GM18951 (cell line): ENCODE measurements around the gene EIF4E2.
"Not testable (repeated sequence)": the region's sequence is repeated elsewhere in the genome, so short reads cannot be mapped to it uniquely, and the experiment has no call there.

ENCODE experiments used
- POLR2A ChIP-seq: IDR thresholded peaks from 4 replicates; pipeline ENCODE4 v1.6.1; 2011; ENCODE audit warnings: mild to moderate bottlenecking; ENCODE audit not compliant: insufficient read length, insufficient read depth; ENCODE audit errors: extremely low read depth
- in situ Hi-C: fragments of 300-500 bp; cut with MboI; formaldehyde crosslinking; loops from one replicate; pipeline ENCODE4 v1.12.0; 2022; ENCODE audit warnings: low sequenced_read_pairs, mixed read lengths, inconsistent platforms; ENCODE audit not compliant: unreplicated experiment

Gene EIF4E2

GRCh38 chr2:232545511-232546375 is 4.7 kb upstream of the EIF4E2 start:
- no peak for TF ChIP-seq POLR2A
- in situ Hi-C loops, result no loop called here

- no peak for TF ChIP-seq POLR2A
- in situ Hi-C loops, result no loop called here
Observed at GRCh38 chr2:232547991-232548390, 2.5 kb upstream of the EIF4E2 start.

GRCh38 chr2:232549655-232550353 is 685 bp upstream of the EIF4E2 start:
- in situ Hi-C loops, result no loop called here
- no peak for TF ChIP-seq POLR2A

GRCh38 chr2:232551250-232551638 is 755 bp downstream of the EIF4E2 start:
- TF ChIP-seq POLR2A, result no peak
- in situ Hi-C loops, result no loop called here

GRCh38 chr2:232551776-232552175 is 1.3 kb downstream of the EIF4E2 start:
- no peak for TF ChIP-seq POLR2A
- in situ Hi-C loops, result no loop called here

GRCh38 chr2:232556426-232556825 is 5.9 kb downstream of the EIF4E2 start:
- in situ Hi-C loops, result no loop called here
- no peak for TF ChIP-seq POLR2A

- in situ Hi-C loops, result no loop called here
- TF ChIP-seq POLR2A, result no peak
Observed at GRCh38 chr2:232562515-232563151, 12.1 kb downstream of the EIF4E2 start.

- in situ Hi-C loops, result no loop called here
- no peak for TF ChIP-seq POLR2A
Observed at GRCh38 chr2:232563580-232563979, 13.1 kb downstream of the EIF4E2 start.

DNA sequence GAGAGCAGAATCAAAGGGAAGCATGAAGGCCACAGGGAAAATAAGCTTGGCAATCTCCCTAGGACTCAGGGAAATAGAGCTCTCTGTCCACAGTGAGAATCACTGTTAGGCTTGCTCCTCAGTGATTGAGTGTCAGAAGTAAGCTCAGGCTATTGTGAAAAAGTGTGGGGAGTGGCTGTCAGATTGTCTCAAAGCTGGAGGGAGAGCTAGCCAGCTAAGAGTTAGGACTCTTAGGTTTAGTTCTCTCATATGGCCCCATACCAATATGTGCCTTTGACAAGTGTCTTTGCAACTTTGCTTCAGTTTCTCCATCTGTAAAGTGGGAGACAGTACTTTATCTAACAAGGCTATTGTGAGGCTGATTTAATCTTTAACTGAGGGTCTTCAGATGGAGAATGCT is 17.2 kb downstream of the EIF4E2 start:
- in situ Hi-C loops, result no loop called here
- no peak for TF ChIP-seq POLR2A

- in situ Hi-C loops, result no loop called here
- no peak for TF ChIP-seq POLR2A
Observed at GRCh38 chr2:232568161-232568560, 17.7 kb downstream of the EIF4E2 start.

GRCh38 chr2:232569541-232569940 is 19.1 kb downstream of the EIF4E2 start:
- no peak for TF ChIP-seq POLR2A
- in situ Hi-C loops, result no loop called here

DNA sequence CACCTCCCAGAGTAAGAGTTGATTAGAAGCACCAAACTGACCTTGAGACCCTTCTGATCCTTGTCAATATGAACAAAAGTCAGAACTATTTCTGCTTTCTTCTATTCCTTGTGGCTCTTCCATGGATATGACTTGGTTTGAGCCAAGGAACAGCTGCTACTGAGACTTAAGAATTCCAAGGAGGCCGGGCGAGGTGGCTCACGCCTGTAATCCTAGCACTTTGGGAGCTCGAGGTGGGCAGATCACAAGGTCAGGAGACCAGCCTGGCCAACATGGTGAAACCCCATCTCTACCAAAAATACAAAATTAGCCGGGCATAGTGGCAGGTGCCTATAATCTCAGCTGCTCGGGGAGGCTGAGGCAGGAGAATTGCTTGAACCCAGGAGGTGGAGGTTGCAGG is 20.0 kb downstream of the EIF4E2 start:
- in situ Hi-C loops, result not testable (repeated sequence)

DNA sequence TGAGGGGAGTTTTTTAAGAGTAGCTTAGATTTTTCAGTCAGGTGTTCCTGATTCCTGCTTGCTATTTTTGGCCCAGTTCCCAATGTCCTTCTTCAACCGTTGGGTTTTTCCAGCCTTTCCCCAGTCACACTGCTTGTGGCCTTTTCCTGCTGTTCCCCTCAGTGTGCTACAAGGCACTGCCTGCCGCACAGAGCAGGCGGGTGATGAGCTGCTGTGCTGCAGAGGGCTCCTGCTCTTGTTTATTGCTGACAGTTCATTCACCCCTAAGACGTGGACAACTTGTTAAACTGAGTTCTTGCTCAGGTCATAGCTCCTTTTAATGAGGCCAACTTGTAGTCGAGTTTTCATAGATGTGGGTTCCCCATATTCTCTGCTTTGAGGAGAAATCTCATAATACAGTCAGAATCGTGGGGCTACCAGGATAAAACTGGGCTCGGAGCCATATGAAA is 20.6 kb downstream of the EIF4E2 start:
- in situ Hi-C loops, result no loop called here
- TF ChIP-seq POLR2A, result no peak

DNA sequence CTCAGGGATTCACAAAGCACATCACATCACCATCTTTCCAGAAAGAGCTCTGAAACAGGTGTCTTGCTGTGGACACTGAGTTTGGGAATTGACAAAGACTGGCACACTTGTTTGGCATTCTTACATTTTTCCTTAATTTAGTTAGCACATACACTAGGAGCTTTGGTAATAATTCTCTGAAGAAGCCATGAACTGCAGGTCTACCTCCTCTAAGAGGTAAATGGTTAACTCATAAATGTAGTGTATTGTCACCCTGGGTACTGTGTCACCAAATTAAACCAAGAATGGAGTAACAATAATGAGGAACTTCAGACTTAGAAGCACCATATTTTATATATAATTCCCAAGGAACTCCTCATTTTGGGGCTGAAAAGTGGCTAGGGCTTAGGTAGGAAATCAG is 22.6 kb downstream of the EIF4E2 start:
- in situ Hi-C loops, result no loop called here
- TF ChIP-seq POLR2A, result no peak
